PC-9 (cell line): ENCODE data around the gene AGAP1. TPM values are rescaled to one million over a fixed set of nuclear protein-coding genes. Genes with fewer than 3 reads are reported as not detected.

Experiments used
- BruUV-seq: library from RNA; stranded (reverse); fragments of 400-500 nt; replicated peaks from 2 replicates; lab custom pipeline; 2021; lab: Mats Ljungman, UMichigan
- CTCF ChIA-PET: fragments of 300-600 bp; sonication (Branson Sonifier 250); formaldehyde crosslinking; loops from one replicate; lab custom pipeline; 2022; ENCODE audit warnings: antibody characterized with exemption; lab: Charles Lee
- POLR2A ChIA-PET: fragments of 300-600 bp; sonication (Branson Sonifier 250); formaldehyde crosslinking; loops from one replicate; lab custom pipeline; 2022; ENCODE audit warnings: antibody characterized with exemption; ENCODE audit not compliant: unreplicated experiment; lab: Charles Lee
- DNase-seq, 2 experiments: peaks; one replicate each; pipeline versions ENCODE4 v3.0.0 to v3.0.0-alpha.2; 2015 to 2022; ENCODE audit warnings: mixed read lengths in 1 of 2
- H2AFZ ChIP-seq: fragments of 200-600 bp; sonication (generic); 2 replicates; pipeline ENCODE4 v1.8.1; 2017; ENCODE audit warnings: antibody characterized with exemption
- H3F3A ChIP-seq: fragments of 200-600 bp; sonication (generic); 2 replicates; pipeline ENCODE4 v1.8.1; 2017; ENCODE audit warnings: antibody characterized with exemption, mild to moderate bottlenecking, low read depth; ENCODE audit not compliant: insufficient read depth
- H3K27ac ChIP-seq: fragments of 200-600 bp; sonication (generic); 2 replicates; pipeline ENCODE4 v1.6.1; 2016; ENCODE audit warnings: mixed run types
- H3K27me3 ChIP-seq: fragments of 200-600 bp; sonication (generic); 2 replicates; pipeline ENCODE4 v1.6.1; 2016; ENCODE audit warnings: low read depth, mixed run types; ENCODE audit not compliant: insufficient read depth
- H3K36me3 ChIP-seq: fragments of 200-600 bp; sonication (generic); 2 replicates; pipeline ENCODE4 v1.6.1; 2016; ENCODE audit warnings: low read depth, mixed run types
- H3K4me1 ChIP-seq: fragments of 200-600 bp; sonication (generic); replicated peaks from 2 replicates; pipeline ENCODE4 v1.6.1; 2016; ENCODE audit warnings: mixed run types; ENCODE audit not compliant: insufficient read depth
- H3K4me2 ChIP-seq: fragments of 200-600 bp; sonication (generic); 2 replicates; pipeline ENCODE4 v1.6.1; 2017; ENCODE audit warnings: mixed run types
- H3K4me3 ChIP-seq: fragments of 200-600 bp; sonication (generic); 2 replicates; pipeline ENCODE4 v1.6.1; 2016; ENCODE audit warnings: mixed run types
- H3K79me2 ChIP-seq: fragments of 200-600 bp; sonication (generic); 2 replicates; pipeline ENCODE4 v1.6.1; 2017; ENCODE audit warnings: low read depth, mixed run types
- H3K9me2 ChIP-seq: fragments of 200-600 bp; sonication (generic); 2 replicates; pipeline ENCODE4 v1.8.1; 2017; ENCODE audit warnings: mild to moderate bottlenecking; ENCODE audit not compliant: insufficient read depth
- H3K9me3 ChIP-seq: fragments of 200-600 bp; sonication (generic); 2 replicates; pipeline ENCODE4 v1.8.1; 2016; ENCODE audit warnings: low read depth; ENCODE audit not compliant: insufficient read depth
- H4K20me1 ChIP-seq: fragments of 200-600 bp; sonication (generic); 2 replicates; pipeline ENCODE4 v1.8.1; 2017; ENCODE audit not compliant: insufficient read depth
- EZH2 ChIP-seq: fragments of 200-600 bp; sonication (generic); IDR thresholded peaks from 2 replicates; pipeline ENCODE4 v1.8.0; 2017; ENCODE audit warnings: antibody characterized with exemption, low read depth
- intact Hi-C: fragments of 100-400 bp; cut with micrococcal nuclease; formaldehyde crosslinking; loops from one replicate; pipeline ENCODE4 v1.10.0; 2022; ENCODE audit not compliant: unreplicated experiment
- total RNA-seq: library from RNA; stranded (reverse); gene quantifications from 2 replicates; pipeline ENCODE4 v1.2.3, GENCODE V29; 2021
- TF ChIP-seq, protein P1 (sequence below): fragments of 200-600 bp; sonication (generic); conservative IDR thresholded peaks from 2 replicates; pipeline ENCODE4 v1.6.1; 2017; ENCODE audit warnings: mixed run types, antibody characterized with exemption, mild to moderate bottlenecking, moderate library complexity

Gene AGAP1
- total RNA-seq, 1 experiment from 2014 or later: 91.4 TPM

GRCh38 chr2:235896061-235896460, 402.2 kb downstream of the AGAP1 start:
- Histone ChIP-seq H3K79me2 (no peaks in the 10 kb centered on the region), H3F3A (no peaks in the 10 kb centered on the region), H3K4me2 (no peak overlapping the region), H2AFZ (no peak overlapping the region), H3K4me1 (no peaks in the 10 kb centered on the region), H3K9me3 (no peaks in the 10 kb centered on the region), H3K4me3 (no peak overlapping the region), H3K9me2 (no peaks in the 10 kb centered on the region), H3K36me3 (peaks cover 7% of the 10 kb centered on the region; the same call in 1 of the 2 replicates), H4K20me1 (no peaks in the 10 kb centered on the region), H3K27ac (no peak overlapping the region), H3K27me3 (no peaks in the 10 kb centered on the region)
- no peak for DNase-seq
- intact Hi-C loops: no loop called here
- CTCF ChIA-PET: no interaction called here
- POLR2A ChIA-PET: no interaction called here
- TF ChIP-seq EZH2: no peak
- TF ChIP-seq, protein P1, sequence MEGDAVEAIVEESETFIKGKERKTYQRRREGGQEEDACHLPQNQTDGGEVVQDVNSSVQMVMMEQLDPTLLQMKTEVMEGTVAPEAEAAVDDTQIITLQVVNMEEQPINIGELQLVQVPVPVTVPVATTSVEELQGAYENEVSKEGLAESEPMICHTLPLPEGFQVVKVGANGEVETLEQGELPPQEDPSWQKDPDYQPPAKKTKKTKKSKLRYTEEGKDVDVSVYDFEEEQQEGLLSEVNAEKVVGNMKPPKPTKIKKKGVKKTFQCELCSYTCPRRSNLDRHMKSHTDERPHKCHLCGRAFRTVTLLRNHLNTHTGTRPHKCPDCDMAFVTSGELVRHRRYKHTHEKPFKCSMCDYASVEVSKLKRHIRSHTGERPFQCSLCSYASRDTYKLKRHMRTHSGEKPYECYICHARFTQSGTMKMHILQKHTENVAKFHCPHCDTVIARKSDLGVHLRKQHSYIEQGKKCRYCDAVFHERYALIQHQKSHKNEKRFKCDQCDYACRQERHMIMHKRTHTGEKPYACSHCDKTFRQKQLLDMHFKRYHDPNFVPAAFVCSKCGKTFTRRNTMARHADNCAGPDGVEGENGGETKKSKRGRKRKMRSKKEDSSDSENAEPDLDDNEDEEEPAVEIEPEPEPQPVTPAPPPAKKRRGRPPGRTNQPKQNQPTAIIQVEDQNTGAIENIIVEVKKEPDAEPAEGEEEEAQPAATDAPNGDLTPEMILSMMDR: no peak
- no TSS peak for BruUV-seq

DNA sequence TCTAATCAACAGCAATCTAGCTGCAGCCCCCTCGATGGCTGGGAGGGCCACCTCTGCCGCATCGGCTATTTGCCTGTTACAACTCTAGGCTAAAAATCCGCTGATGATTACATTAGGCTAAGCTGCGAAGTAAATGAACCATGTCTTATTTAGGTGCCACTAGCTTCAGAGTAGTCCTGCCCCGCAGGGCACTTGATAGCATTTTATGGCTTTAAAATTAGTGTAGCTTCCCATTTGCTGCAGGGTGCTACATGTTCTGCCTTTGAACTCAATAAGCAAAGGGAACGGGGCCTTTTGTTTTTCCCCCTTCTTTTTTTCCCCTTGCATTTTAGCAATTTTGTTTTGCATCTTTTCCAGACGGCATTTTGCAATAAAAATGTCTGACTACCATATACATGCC, 404.1 kb downstream of the AGAP1 start:
- no peak for DNase-seq
- Histone ChIP-seq H2AFZ (no peak overlapping the region), H3K79me2 (no peaks in the 10 kb centered on the region), H3K9me2 (no peaks in the 10 kb centered on the region), H3K27me3 (no peaks in the 10 kb centered on the region), H4K20me1 (0 out of 2 replicates have a peak, but pooled peaks cover 5% of the 10 kb centered on the region), H3F3A (no peaks in the 10 kb centered on the region), H3K9me3 (no peaks in the 10 kb centered on the region), H3K4me2 (no peak overlapping the region), H3K27ac (no peak overlapping the region), H3K36me3 (peaks cover 7% of the 10 kb centered on the region; the same call in 1 of the 2 replicates), H3K4me3 (no peak overlapping the region), H3K4me1 (no peaks in the 10 kb centered on the region)
- intact Hi-C loops: no loop called here
- ChIA-PET CTCF (no interaction called here), POLR2A (no interaction called here)
- no TSS peak for BruUV-seq
- TF ChIP-seq EZH2: no peak
- TF ChIP-seq, protein P1: no peak

DNA sequence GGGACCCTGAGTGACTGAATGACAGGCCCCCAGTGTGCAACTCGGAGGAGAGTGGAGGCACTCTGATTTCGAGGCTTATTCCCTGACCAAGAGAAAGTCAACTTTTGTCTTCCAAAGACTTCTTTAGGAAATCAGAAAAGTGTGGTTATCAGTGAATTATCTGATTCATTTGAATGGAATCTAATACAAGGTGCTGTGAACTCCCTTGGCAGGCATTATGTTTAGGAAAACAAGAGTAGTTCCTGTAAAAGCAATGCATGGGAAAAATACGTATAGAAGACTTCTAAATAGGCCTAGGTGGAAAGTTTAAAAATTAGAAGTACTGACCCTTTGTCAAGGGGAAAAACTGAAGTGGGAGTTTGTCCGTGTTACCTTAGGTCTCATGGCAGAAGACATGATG, 404.9 kb downstream of the AGAP1 start:
- CTCF ChIA-PET: no interaction called here
- no TSS peak for BruUV-seq
- Histone ChIP-seq H3K79me2 (no peaks in the 10 kb centered on the region), H3K4me1 (no peaks in the 10 kb centered on the region), H3K4me2 (no peak overlapping the region), H4K20me1 (peaks cover 5% of the 10 kb centered on the region; the same call in 1 of the 2 replicates), H3K27me3 (no peaks in the 10 kb centered on the region), H3K4me3 (no peak overlapping the region), H3K9me3 (no peaks in the 10 kb centered on the region), H3K27ac (no peak overlapping the region), H3K36me3 (peaks cover 5% of the 10 kb centered on the region; the same call in 1 of the 2 replicates), H3K9me2 (no peaks in the 10 kb centered on the region), H2AFZ (no peak overlapping the region), H3F3A (no peaks in the 10 kb centered on the region)
- POLR2A ChIA-PET: no interaction called here
- no peak for DNase-seq
- intact Hi-C loops: no loop called here
- TF ChIP-seq EZH2: no peak
- TF ChIP-seq, protein P1: no peak
